ENCODE data around the gene SGCD.

DNA sequence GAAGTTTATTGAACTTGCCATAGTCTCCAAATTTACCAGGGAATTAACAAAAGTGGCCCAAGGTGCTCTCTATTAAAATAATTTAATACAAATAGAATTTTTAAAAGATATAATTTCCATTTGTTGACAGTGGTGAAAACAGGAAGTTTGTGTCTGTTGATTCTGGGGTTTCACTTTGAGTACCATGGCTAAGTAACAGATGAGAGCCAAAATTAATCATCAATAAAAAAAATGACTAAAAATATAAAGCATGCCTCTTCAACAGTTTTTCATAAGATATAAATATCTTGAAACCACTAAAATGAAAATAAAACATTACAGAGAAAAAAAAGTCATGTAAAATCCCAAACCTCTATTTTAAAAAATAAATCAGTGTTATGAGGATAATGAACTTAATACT, 49.8 kb downstream of the SGCD start:
- TF ChIP-seq, protein P1, sequence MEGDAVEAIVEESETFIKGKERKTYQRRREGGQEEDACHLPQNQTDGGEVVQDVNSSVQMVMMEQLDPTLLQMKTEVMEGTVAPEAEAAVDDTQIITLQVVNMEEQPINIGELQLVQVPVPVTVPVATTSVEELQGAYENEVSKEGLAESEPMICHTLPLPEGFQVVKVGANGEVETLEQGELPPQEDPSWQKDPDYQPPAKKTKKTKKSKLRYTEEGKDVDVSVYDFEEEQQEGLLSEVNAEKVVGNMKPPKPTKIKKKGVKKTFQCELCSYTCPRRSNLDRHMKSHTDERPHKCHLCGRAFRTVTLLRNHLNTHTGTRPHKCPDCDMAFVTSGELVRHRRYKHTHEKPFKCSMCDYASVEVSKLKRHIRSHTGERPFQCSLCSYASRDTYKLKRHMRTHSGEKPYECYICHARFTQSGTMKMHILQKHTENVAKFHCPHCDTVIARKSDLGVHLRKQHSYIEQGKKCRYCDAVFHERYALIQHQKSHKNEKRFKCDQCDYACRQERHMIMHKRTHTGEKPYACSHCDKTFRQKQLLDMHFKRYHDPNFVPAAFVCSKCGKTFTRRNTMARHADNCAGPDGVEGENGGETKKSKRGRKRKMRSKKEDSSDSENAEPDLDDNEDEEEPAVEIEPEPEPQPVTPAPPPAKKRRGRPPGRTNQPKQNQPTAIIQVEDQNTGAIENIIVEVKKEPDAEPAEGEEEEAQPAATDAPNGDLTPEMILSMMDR (conservative IDR thresholded peaks at IDR 0.05; ENCODE audit: low read length), result no peak
- TF ChIP-seq EZH2phosphoT487 (IDR thresholded peaks at IDR 0.05; ENCODE audit: borderline replicate concordance, low read depth, low read length), result no peak

All from OCI-LY7 (cell line).